NCI-H1092 treated with DMSO at 0.1 percent for 48 hours (cell line): ENCODE data around the gene COG5.
A peak's percentile ranks its signal among the peaks of the same experiment; 100 is the strongest.
"Not testable (repeated sequence)": the region's sequence is repeated elsewhere in the genome, so short reads cannot be mapped to it uniquely, and the experiment has no call there.

Experiments
- DNase-seq: peaks from one replicate; lab custom pipeline; 2025; lab: John Stamatoyannopoulos, UW

Gene COG5

GRCh38 chr7:107579885-107580715 lies 16.4 kb upstream of the COG5 start, which contains the start of gene BCAP29:
TSS of gene BCAP29 (plus strand) at chr7:107580246. CDS start at chr7:107580773, 527 bp downstream.
- peak; percentile 69 for DNase-seq

DNA sequence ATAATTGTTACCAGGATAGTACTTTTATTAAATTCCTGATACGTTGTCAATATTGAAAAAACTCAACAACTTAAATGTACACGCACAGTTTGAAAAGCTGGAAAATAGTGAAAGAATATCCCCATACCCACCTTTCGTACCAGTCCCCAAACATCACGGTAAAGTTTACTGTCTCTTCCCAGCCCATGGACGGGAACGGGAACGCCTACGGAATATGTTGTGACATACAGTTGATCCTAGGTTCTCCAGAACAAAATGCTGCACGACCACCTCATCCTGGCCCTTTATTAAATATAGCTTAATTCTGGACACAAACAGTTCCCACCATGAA lies 15.8 kb upstream of the COG5 start:
- peak; percentile 56 for DNase-seq

DNA sequence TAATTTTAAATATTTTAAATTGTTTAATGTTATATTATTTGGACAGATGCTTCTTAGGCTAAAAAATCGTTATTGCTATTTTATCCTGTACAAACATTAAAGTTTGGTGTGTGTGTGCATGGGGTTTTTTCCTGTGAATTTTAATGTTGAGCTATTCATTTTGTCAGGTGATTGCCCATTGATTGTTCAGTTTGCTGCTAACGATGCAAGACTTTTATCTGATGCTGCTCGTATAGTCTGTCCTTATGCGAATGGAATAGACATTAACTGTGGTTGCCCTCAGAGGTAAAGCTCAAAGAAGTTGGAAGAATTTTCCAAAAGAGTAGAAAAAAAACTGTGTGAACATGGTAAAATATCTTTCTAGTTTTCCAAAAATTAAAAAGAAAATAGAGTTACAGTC lies 9.8 kb upstream of the COG5 start:
- DNase-seq: no peak

- DNase-seq: no peak
These were observed 6.6 kb upstream of the COG5 start for GRCh38 chr7:107570298-107570697.

DNA sequence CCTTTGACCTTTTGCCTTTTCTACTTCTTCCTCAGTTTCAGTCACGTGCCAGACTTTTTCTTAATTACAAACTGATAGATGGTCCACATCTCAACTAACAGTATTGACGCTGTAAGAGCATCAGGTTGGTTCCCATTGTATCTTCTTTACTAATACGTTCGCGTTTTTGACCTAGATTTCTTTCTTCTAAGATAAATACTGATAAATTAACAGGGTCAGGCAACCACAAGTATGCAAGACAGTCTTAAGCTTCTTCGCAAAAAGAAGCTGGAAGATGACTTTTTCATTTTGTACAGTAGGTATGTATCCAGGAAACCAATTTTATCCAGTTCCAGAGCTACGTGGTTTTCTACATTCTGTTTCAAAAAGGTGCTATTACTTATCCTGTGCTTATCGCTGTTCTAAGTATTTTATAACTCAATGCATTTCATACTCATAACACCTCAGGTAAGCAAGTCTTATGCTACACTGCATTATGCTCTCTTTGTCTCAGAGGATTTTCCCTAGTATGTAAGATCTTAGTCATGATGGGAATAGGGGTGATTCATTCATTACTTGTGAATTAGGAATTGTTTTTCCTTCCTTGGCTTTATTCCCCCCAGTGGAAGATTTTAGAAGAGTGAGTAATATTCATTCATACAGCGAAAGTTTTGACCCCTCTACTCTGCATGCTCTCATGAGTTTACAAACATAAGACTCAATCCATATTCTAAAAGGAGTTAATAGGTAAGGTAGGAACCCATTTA lies 1.0 kb upstream of the COG5 start:
- no peak for DNase-seq

GRCh38 chr7:107563081-107563774 lies 492 bp downstream of the COG5 start:
- DNase-seq: peak; percentile 74

GRCh38 chr7:107560898-107561516 lies 2.7 kb downstream of the COG5 start:
- no peak for DNase-seq

- no peak for DNase-seq
These were observed 3.9 kb downstream of the COG5 start for GRCh38 chr7:107559864-107560263.

- DNase-seq: no peak
These were observed 7.8 kb downstream of the COG5 start for GRCh38 chr7:107555893-107556292.

- no peak for DNase-seq
These were observed 11.8 kb downstream of the COG5 start for GRCh38 chr7:107551936-107552335.

DNA sequence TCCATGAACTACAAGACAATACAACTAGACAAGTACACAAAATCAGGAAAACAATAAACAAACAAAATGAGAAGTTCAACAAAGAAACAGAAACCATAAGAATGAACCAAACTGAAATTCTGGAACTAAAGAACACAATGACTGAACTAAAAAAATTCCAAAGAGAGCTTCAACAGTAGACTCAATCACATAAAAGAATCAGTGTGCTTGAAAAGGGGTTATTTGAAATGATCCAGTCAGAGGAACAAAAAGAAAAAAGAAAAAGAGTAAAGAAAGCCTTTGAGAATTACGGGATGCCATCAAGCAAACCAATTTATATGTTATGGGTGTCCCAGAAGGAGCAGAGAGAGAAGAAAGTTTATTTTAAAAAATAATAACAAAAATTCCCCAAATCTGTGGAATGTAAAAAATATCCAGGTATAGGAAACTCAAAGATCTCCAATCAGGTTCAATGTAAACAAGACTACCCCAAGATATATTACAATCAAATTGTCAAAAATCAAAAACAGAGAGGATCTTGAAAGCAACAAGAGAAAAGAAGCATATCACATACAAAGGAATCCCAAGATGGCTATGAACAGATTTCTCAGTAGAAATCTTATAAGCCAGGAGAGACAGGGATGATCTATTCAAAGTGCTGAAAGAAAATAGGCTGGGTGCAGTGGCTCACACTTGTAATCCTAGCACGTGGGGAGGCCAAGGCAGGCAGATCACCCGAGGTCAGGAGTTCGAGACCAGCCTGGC lies 18.7 kb downstream of the COG5 start:
- no peak for DNase-seq

GRCh38 chr7:107543338-107543993 lies 20.3 kb downstream of the COG5 start:
- no peak for DNase-seq

- peak; percentile 41 for DNase-seq
These were observed 25.7 kb downstream of the COG5 start for GRCh38 chr7:107538001-107538400.

- DNase-seq: not testable (repeated sequence)
These were observed 26.5 kb downstream of the COG5 start for GRCh38 chr7:107537228-107537627.

DNA sequence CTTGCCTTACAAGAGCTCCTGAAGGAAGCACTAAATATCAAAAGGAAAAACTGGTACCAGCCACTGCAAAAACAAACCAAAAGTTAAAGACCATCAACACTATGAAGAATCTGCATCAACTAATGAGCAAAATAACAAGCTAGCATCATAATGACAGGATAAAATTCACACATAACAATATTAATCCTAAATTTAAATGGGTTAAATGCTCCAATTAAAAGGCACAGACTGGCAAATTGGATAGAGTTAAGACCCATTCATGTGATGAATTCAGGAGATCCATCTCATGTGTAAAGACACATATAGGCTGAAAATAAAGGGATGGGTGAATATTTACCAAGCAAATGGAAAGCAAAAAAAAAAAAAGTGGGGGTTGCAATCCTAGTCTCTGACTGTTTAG lies 29.6 kb downstream of the COG5 start:
- DNase-seq: no peak

- DNase-seq: no peak
These were observed 33.0 kb downstream of the COG5 start for GRCh38 chr7:107530751-107531150.

GRCh38 chr7:107528461-107528860 lies 35.3 kb downstream of the COG5 start:
- no peak for DNase-seq

GRCh38 chr7:107527196-107527595 lies 36.5 kb downstream of the COG5 start:
- DNase-seq: no peak

DNA sequence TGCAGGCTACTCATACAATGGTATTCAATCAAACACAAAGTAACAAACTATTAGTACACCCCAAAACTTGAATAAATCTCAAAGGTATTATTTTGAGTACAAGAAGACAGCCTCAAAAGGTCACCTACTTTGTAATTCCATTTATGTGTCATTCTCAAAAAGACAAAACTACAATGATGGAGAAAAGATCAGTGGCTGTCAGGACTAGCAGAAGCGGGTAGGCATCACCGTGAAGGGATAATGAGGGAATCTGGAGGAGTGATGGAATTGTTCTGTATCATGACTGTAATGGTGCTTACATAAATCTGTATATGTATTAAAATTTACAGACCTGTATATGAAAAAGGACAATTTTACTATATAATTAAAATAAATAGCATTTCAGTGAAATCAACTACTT lies 37.0 kb downstream of the COG5 start:
- no peak for DNase-seq

DNA sequence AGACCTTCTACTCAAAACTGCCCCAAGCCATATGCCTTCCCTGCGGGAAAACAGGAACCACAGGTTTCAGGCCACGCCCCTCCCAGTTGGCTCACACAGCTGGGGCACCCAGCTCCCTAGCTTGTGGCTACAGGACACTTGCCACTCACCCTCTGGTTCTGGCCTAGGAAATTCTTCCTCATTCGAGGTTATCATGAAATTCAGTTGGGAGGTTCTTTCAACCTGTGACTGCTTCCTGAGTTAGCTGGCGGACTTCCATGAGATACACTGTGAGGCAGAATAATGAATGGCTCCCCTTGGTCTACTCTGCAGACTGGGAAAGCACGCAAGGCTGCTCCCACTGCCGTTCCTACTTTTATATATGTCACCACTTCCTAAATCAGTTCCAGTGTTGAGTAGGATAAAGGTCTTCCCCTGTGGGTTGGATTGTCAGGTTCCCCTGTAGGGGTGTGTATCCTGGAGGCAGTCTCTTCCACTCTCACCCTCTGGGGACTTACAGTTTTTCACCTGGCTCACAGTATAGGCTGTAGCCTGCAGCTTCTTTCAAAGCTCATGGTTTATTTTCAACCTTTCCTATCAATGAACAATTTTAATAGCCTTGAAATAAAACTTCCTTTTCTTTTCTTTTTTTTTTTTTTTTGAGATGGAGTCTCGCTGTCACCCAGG lies 56.9 kb downstream of the COG5 start:
- DNase-seq: no peak
